ENCODE measurements around the gene ROBO2. TPM values are rescaled to one million over a fixed set of nuclear protein-coding genes. Genes with fewer than 3 reads are reported as not detected.

Gene ROBO2
- total RNA-seq, 1 donor from 2014 or later, result 2.9 TPM

- Histone ChIP-seq H3K4me3 (peak overlapping the region; percentile 63 to 82), H3K4me1 (no peaks in the 10 kb centered on the region), H3K27ac (peak overlapping the region; percentile 63 to 73), H3K9me3 (no peaks in the 10 kb centered on the region), H3K27me3 (no peaks in the 10 kb centered on the region), H3K36me3 (no peaks in the 10 kb centered on the region)
- intact Hi-C loops (cut with DNase I), result loop anchor here (1.0 to 2.0 kb wide), 2 partner anchors 217 to 1606 kb away; no protein-coding TSS in a partner anchor
- peak; percentile 38 to 71 (median 57) for TF ChIP-seq CTCF (IDR thresholded peaks at IDR 0.05)
- DNase-seq (ENCODE audit: low spot score in 2 of 2), result peak in 1 of 2 donors; percentile 82
Measured at GRCh38 chr3:77038468-77038929, 1.4 kb upstream of the ROBO2 start.

GRCh38 chr3:77038930-77039605 is 831 bp upstream of the ROBO2 start:
- no peak for DNase-seq (ENCODE audit: low spot score in 2 of 2)
- H3K27me3 ChIP-seq, result no peaks in the 10 kb centered on the region
- H3K27ac ChIP-seq, result peak overlapping the region; percentile 63 to 73

DNA sequence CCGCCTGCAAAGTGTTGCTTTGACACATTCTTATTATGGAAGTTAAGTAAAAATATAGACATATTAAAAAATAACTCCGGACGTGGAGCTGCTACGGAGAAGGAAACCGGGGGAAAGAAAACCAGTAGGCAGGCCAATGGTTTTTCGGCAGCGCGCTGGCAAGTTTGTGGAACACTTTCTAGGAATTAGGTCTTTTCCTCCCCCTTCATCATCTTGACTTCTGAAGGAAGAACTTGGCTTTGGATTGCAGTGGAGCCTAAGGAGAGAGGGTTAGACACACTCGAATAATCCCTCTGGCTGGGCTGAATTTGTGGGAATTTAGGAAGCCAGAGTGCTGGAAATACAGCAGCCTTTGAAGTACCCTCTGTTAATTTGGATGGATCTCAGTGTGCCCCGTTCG is 317 bp downstream of the ROBO2 start:
- Histone ChIP-seq H3K36me3 (no peaks in the 10 kb centered on the region), H3K27me3 (no peaks in the 10 kb centered on the region), H3K27ac (peak overlapping the region in 1 of 2 donors; percentile 63), H3K9me3 (no peaks in the 10 kb centered on the region), H3K4me3 (peak overlapping the region; percentile 63 to 82), H3K4me1 (no peaks in the 10 kb centered on the region)
- no peak for DNase-seq (ENCODE audit: low spot score in 2 of 2)
- no peak for TF ChIP-seq CTCF (IDR thresholded peaks at IDR 0.05)
- intact Hi-C loops (cut with DNase I), result no loop called here

More at GRCh38 chr3:77038930-77039605, 831 bp upstream of the ROBO2 start:
- no peaks in the 10 kb centered on the region for H3K4me1 ChIP-seq
- no peaks in the 10 kb centered on the region for H3K9me3 ChIP-seq
- no peak for TF ChIP-seq CTCF (IDR thresholded peaks at IDR 0.05)
- H3K4me3 ChIP-seq, result peak overlapping the region; percentile 63 to 82
- intact Hi-C loops (cut with DNase I), result loop anchor here (1.0 to 2.0 kb wide), 2 partner anchors 216 to 1606 kb away; no protein-coding TSS in a partner anchor
- H3K36me3 ChIP-seq, result no peaks in the 10 kb centered on the region

GRCh38 chr3:77040926-77041722 is 1.2 kb downstream of the ROBO2 start:
- intact Hi-C loops (cut with DNase I), result no loop called here
- TF ChIP-seq CTCF (IDR thresholded peaks at IDR 0.05), result no peak
- DNase-seq (ENCODE audit: low spot score in 2 of 2), result no peak
- no peaks in the 10 kb centered on the region for H3K4me1 ChIP-seq
- no peak overlapping the region for H3K27ac ChIP-seq
- H3K36me3 ChIP-seq, result no peaks in the 10 kb centered on the region
- peak overlapping the region; percentile 63 to 82 for H3K4me3 ChIP-seq
- no peaks in the 10 kb centered on the region for H3K9me3 ChIP-seq
- H3K27me3 ChIP-seq, result no peaks in the 10 kb centered on the region

GRCh38 chr3:77041811-77042210 is 1.9 kb downstream of the ROBO2 start:
- DNase-seq (ENCODE audit: low spot score in 2 of 2), result no peak
- Histone ChIP-seq H3K27me3 (no peaks in the 10 kb centered on the region), H3K27ac (no peak overlapping the region), H3K4me3 (no peak overlapping the region), H3K36me3 (no peaks in the 10 kb centered on the region), H3K9me3 (no peaks in the 10 kb centered on the region), H3K4me1 (no peaks in the 10 kb centered on the region)
- TF ChIP-seq CTCF (IDR thresholded peaks at IDR 0.05), result no peak
- intact Hi-C loops (cut with DNase I), result no loop called here

All from ascending aorta (tissue), 2 donors.